Stimulated activated naive CD8-positive, alpha-beta T cell treated with anti-CD3 and anti-CD28 coated beads, Interleukin-15, amount 100 ng/mL, for 72 hours (primary cell): ENCODE results near the gene MINPP1.
"Not testable (repeated sequence)": the region's sequence is repeated elsewhere in the genome, so short reads cannot be mapped to it uniquely, and the experiment has no call there.

Source experiments
- ATAC-seq: fragments of 150-1000 bp; cut with Tn5 transposase; 2 replicates; pipeline ENCODE4 v1.10.0; 2021; ENCODE audit warnings: mild to moderate bottlenecking, moderate library complexity
- DNase-seq, 2 donors: peaks; one replicate each; pipeline ENCODE4 v3.0.0; 2021 to 2022
- H3K27ac Mint-ChIP-seq, 2 donors: one replicate each; pipeline ENCODE4 v1.8.0; 2022; ENCODE audit warnings: mild to moderate bottlenecking in 2 of 2, mixed read lengths in 2 of 2, moderate library complexity in 2 of 2
- H3K27me3 Mint-ChIP-seq: one replicate; pipeline ENCODE4 v1.8.0; 2022; ENCODE audit warnings: mixed read lengths
- H3K4me1 Mint-ChIP-seq: one replicate; pipeline ENCODE4 v1.8.0; 2022; ENCODE audit warnings: mild to moderate bottlenecking, mixed read lengths
- H3K4me3 Mint-ChIP-seq, 2 donors: one replicate each; pipeline ENCODE4 v1.8.0; 2022; ENCODE audit warnings: mild to moderate bottlenecking in 2 of 2, mixed read lengths in 2 of 2, moderate library complexity in 1 of 2
- H3K9me3 Mint-ChIP-seq, 2 donors: one replicate each; pipeline ENCODE4 v1.8.0; 2022; ENCODE audit warnings: mixed read lengths in 2 of 2

Gene MINPP1

GRCh38 chr10:87504640-87505365 is at the start of gene MINPP1:
MINPP1 (plus strand) TSS chr10:87504893; CDS start chr10:87504916, 23 bp downstream.
- H3K27me3 Mint-ChIP-seq, result peaks cover 10% of the 10 kb centered on the region
- H3K9me3 Mint-ChIP-seq, result no peaks in the 10 kb centered on the region
- ATAC-seq (peak; percentile 92), DNase-seq (peak; percentile 81 to 88)
- H3K4me3 Mint-ChIP-seq, result peak within 1 kb of the TSS; percentile 90 to 92
- H3K27ac Mint-ChIP-seq, result peak within 1 kb of the TSS; percentile 88 to 92
- H3K4me1 Mint-ChIP-seq, result peaks cover 24% of the 10 kb centered on the region

DNA sequence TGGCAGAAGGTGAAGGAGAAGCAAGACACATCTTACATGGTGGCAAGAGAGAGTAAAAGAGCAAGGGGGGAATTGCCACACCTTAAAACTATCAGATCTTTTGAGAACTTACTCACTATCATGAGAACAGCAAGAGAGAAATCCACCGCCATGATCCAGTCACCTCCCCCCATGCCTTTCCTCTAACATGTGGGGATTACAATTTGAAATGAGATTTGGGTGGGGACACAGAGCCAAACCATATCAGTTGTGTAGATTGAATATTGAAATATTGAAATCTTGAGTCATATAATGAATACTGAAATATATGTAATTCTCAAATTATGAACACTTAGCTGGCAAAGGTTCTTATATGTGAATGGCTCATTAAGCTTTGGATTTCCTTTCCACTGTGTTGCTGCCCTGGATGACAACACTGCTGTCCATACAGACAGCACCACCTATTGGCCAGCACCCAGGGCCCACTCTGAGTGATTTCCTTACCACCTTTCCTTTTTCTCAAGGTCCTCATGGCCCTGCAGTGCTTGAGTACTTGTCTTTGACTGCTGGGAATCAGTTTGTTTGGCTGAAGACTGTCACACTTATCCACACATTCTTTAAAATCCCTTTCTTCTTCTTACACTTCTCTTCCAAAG is 48.0 kb upstream of the MINPP1 start:
- not testable (repeated sequence) for ATAC-seq, H3K4me3 Mint-ChIP-seq, H3K27me3 Mint-ChIP-seq, H3K9me3 Mint-ChIP-seq, H3K27ac Mint-ChIP-seq, H3K4me1 Mint-ChIP-seq, DNase-seq

- ATAC-seq, DNase-seq, H3K27me3 Mint-ChIP-seq, H3K4me1 Mint-ChIP-seq, H3K9me3 Mint-ChIP-seq, H3K27ac Mint-ChIP-seq, H3K4me3 Mint-ChIP-seq: not testable (repeated sequence)
These were observed 42.9 kb upstream of the MINPP1 start for GRCh38 chr10:87461751-87462150.

GRCh38 chr10:87466849-87467248 is 37.8 kb upstream of the MINPP1 start:
- DNase-seq, H3K27me3 Mint-ChIP-seq, H3K9me3 Mint-ChIP-seq, H3K4me1 Mint-ChIP-seq, H3K4me3 Mint-ChIP-seq, ATAC-seq, H3K27ac Mint-ChIP-seq: not testable (repeated sequence)

DNA sequence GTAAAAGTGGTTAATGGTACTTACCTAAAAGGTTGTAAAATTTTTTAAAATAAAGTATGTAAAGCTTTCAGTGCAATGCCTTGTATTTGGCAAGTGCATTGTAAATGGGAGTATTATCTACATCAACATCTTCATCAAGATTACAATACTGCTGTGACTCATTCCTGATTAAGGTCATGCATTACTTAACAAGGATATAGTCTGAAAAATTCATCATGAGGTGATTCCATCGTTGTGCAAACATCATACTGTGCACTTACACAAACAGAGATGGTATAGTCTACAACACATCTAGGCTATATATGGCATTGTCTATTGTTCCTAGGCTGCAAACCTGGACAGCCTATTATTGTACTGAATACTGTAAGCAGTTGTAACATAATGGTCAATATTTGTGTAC is 16.0 kb upstream of the MINPP1 start:
- not testable (repeated sequence) for H3K27me3 Mint-ChIP-seq, H3K9me3 Mint-ChIP-seq, H3K4me3 Mint-ChIP-seq, ATAC-seq, H3K4me1 Mint-ChIP-seq, H3K27ac Mint-ChIP-seq, DNase-seq

GRCh38 chr10:87490285-87490684 is 14.4 kb upstream of the MINPP1 start:
- not testable (repeated sequence) for H3K27me3 Mint-ChIP-seq, ATAC-seq, DNase-seq, H3K4me1 Mint-ChIP-seq, H3K27ac Mint-ChIP-seq, H3K9me3 Mint-ChIP-seq, H3K4me3 Mint-ChIP-seq

DNA sequence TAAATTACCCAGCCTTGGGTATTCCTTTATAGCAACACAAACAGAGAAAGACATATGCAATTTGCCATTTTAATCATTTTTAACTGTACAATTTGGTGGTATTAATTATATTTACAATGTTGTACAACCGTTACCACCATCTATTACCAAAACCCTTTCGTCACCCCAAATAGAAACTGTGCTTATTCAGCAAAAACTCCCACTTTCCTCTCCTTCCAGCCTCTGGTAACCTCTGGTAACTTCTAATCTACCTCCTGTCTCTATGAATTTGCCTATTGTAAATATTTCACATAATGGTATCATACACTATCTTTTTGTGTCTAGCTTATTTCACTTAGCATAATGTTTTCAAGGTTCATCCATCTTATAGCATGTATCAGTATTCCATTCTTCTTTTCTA is 12.2 kb upstream of the MINPP1 start:
- not testable (repeated sequence) for H3K4me1 Mint-ChIP-seq, H3K9me3 Mint-ChIP-seq, H3K4me3 Mint-ChIP-seq

GRCh38 chr10:87495446-87495845 is 9.2 kb upstream of the MINPP1 start:
- not testable (repeated sequence) for H3K9me3 Mint-ChIP-seq, ATAC-seq, H3K4me3 Mint-ChIP-seq, H3K4me1 Mint-ChIP-seq, H3K27me3 Mint-ChIP-seq, DNase-seq, H3K27ac Mint-ChIP-seq

More for the DNA sequence above, 12.2 kb upstream of the MINPP1 start:
- not testable (repeated sequence) for ATAC-seq, H3K27ac Mint-ChIP-seq, H3K27me3 Mint-ChIP-seq, DNase-seq

GRCh38 chr10:87497386-87497785 is 7.3 kb upstream of the MINPP1 start:
- not testable (repeated sequence) for DNase-seq, H3K4me1 Mint-ChIP-seq, ATAC-seq, H3K27ac Mint-ChIP-seq, H3K4me3 Mint-ChIP-seq, H3K9me3 Mint-ChIP-seq
- H3K27me3 Mint-ChIP-seq, result peaks cover 15% of the 10 kb centered on the region

DNA sequence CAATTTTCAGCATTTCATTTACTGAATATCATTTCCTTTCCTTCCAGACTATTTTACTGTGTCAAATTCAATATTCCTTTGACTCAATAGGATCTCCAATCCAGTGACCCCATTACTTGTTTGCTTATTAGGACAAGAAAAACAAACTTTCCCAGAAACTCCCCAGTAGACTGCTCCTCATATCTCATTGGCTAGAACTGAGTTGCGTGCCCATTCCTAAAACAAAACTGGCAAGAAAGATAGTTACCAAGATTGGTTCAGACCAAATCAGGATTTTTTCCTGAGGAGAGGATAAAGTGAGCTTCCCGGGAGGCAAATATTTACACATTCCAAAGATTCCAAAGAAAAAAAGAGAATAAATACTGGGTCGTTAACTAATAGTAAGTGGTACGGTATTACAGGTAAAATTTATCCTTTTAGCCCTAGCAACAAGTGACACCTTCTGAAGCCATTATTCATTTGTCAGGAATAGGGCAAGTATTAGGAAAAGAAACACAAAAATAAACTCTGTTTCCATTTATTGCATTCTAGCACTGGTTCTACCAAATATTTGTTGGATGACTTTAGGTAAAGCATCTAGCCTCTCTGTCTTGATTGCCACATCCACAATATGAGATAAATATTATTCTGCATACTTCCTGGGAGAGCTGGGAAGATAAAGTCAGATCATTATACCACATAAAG is 6.4 kb upstream of the MINPP1 start:
- not testable (repeated sequence) for ATAC-seq, H3K4me1 Mint-ChIP-seq, DNase-seq, H3K27ac Mint-ChIP-seq, H3K9me3 Mint-ChIP-seq, H3K4me3 Mint-ChIP-seq
- H3K27me3 Mint-ChIP-seq, result peaks cover 16% of the 10 kb centered on the region

DNA sequence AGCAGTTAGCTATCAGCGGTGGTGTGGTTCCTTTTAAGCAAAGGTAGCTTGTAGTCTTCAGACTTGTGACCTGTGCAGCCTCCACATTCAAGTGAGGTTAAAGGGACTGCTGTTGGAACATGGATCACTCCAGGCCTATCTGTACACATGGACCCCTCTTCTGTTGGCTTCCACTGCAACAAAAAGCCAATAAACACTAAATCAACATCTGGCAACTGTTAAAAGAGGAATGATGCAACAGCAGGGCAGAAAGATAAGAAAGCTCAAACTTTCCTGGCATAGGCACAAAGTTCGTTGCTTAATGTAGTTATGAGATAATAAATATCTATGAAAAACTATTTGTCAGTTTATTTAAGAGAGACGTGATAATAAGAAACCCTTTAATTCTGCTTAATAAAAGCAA is 4.0 kb upstream of the MINPP1 start:
- Mint-ChIP-seq H3K27ac (no peak overlapping the region), H3K4me3 (no peak overlapping the region), H3K27me3 (peaks cover 16% of the 10 kb centered on the region), H3K4me1 (peaks cover 2% of the 10 kb centered on the region), H3K9me3 (no peaks in the 10 kb centered on the region)
- ATAC-seq (no peak), DNase-seq (no peak)

GRCh38 chr10:87503401-87503800 is 1.3 kb upstream of the MINPP1 start:
- H3K9me3 Mint-ChIP-seq, result no peaks in the 10 kb centered on the region
- ATAC-seq, result no peak
- H3K27me3 Mint-ChIP-seq, result peaks cover 10% of the 10 kb centered on the region
- H3K4me3 Mint-ChIP-seq, result peak overlapping the region in 1 of 2 donors; percentile 41
- no peak overlapping the region for H3K27ac Mint-ChIP-seq
- DNase-seq, result no peak
- peaks cover 18% of the 10 kb centered on the region for H3K4me1 Mint-ChIP-seq

- no peak overlapping the region for H3K27ac Mint-ChIP-seq
- DNase-seq, result no peak
- H3K4me1 Mint-ChIP-seq, result peaks cover 22% of the 10 kb centered on the region
These were observed 807 bp upstream of the MINPP1 start for GRCh38 chr10:87503886-87504285.

DNA sequence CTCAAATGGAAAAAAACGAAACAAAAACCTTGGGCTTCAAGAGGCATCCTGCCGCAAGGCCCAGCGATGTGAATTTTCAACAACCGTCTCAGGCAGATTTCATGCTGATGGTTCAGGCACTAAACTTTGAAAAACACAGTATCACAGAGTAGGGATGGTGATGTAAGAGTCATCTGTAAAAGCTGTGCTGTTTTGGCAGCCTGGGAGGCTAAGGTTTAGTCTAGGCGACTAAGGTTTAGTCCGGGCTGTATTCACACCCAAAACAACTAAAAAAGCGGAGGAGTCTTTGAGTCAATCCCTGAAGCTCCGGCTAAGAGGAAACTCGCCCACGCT is 420 bp upstream of the MINPP1 start:
- Mint-ChIP-seq H3K27ac (peak overlapping the region; percentile 83 to 85), H3K9me3 (no peaks in the 10 kb centered on the region), H3K4me1 (peaks cover 24% of the 10 kb centered on the region), H3K27me3 (peaks cover 10% of the 10 kb centered on the region), H3K4me3 (peak overlapping the region; percentile 90 to 92)
- DNase-seq (no peak), ATAC-seq (no peak)

More at GRCh38 chr10:87503886-87504285, 807 bp upstream of the MINPP1 start:
- Mint-ChIP-seq H3K4me3 (peak overlapping the region; percentile 90 to 92), H3K27me3 (peaks cover 10% of the 10 kb centered on the region), H3K9me3 (no peaks in the 10 kb centered on the region)
- no peak for ATAC-seq

DNA sequence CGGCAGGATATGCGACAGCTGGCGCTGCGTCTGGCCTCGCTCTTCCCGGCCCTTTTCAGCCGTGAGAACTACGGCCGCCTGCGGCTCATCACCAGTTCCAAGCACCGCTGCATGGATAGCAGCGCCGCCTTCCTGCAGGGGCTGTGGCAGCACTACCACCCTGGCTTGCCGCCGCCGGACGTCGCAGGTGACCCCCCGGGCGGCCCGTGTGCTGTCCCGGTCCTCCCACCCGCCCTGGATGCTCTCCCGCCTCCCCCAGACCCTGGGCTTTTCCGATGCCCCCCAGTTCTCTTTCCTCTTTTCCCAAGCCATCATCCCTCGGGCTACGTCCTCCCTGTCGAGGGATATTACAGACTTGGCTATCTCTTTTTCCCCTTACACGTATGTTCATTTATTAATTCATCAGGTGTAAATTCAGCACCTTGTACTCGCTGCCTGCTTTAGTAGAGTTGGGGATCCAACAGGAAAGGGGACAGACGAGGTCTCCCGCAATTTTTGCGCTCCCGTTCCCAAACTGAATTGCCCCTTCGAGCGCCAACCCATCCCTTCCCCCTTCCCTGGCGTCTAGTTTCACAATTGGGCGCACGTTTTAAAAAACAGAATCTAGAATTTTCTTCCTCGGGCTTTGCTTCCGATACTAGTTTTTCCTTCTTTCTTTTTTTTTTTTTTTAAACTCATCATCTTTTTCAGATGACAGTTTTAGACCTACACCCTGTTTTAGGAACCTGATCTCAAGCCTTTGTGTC is 846 bp downstream of the MINPP1 start:
- peaks cover 24% of the 10 kb centered on the region for H3K4me1 Mint-ChIP-seq
- peaks cover 10% of the 10 kb centered on the region for H3K27me3 Mint-ChIP-seq
- peak overlapping the region; percentile 90 to 92 for H3K4me3 Mint-ChIP-seq
- DNase-seq (peak; percentile 46 to 56), ATAC-seq (peak; percentile 72)
- H3K27ac Mint-ChIP-seq, result peak overlapping the region; percentile 88 to 92
- H3K9me3 Mint-ChIP-seq, result no peaks in the 10 kb centered on the region
